ENCODE results near the gene EPHB2.

GRCh38 chr1:22816803-22817202 is 106.2 kb downstream of the EPHB2 start:
- TF ChIP-seq, protein P1, sequence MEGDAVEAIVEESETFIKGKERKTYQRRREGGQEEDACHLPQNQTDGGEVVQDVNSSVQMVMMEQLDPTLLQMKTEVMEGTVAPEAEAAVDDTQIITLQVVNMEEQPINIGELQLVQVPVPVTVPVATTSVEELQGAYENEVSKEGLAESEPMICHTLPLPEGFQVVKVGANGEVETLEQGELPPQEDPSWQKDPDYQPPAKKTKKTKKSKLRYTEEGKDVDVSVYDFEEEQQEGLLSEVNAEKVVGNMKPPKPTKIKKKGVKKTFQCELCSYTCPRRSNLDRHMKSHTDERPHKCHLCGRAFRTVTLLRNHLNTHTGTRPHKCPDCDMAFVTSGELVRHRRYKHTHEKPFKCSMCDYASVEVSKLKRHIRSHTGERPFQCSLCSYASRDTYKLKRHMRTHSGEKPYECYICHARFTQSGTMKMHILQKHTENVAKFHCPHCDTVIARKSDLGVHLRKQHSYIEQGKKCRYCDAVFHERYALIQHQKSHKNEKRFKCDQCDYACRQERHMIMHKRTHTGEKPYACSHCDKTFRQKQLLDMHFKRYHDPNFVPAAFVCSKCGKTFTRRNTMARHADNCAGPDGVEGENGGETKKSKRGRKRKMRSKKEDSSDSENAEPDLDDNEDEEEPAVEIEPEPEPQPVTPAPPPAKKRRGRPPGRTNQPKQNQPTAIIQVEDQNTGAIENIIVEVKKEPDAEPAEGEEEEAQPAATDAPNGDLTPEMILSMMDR (IDR thresholded peaks at IDR 0.05; ENCODE audit: poor library complexity, severe bottlenecking): no peak
- TF ChIP-seq, protein P2, sequence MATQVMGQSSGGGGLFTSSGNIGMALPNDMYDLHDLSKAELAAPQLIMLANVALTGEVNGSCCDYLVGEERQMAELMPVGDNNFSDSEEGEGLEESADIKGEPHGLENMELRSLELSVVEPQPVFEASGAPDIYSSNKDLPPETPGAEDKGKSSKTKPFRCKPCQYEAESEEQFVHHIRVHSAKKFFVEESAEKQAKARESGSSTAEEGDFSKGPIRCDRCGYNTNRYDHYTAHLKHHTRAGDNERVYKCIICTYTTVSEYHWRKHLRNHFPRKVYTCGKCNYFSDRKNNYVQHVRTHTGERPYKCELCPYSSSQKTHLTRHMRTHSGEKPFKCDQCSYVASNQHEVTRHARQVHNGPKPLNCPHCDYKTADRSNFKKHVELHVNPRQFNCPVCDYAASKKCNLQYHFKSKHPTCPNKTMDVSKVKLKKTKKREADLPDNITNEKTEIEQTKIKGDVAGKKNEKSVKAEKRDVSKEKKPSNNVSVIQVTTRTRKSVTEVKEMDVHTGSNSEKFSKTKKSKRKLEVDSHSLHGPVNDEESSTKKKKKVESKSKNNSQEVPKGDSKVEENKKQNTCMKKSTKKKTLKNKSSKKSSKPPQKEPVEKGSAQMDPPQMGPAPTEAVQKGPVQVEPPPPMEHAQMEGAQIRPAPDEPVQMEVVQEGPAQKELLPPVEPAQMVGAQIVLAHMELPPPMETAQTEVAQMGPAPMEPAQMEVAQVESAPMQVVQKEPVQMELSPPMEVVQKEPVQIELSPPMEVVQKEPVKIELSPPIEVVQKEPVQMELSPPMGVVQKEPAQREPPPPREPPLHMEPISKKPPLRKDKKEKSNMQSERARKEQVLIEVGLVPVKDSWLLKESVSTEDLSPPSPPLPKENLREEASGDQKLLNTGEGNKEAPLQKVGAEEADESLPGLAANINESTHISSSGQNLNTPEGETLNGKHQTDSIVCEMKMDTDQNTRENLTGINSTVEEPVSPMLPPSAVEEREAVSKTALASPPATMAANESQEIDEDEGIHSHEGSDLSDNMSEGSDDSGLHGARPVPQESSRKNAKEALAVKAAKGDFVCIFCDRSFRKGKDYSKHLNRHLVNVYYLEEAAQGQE (IDR thresholded peaks at IDR 0.05; ENCODE audit: borderline replicate concordance): no peak
- TF ChIP-seq EZH2 (IDR thresholded peaks at IDR 0.05; ENCODE audit: borderline replicate concordance, insufficient read depth, low read length, poor library complexity, severe bottlenecking): no peak
- no peak for TF ChIP-seq POLR2AphosphoS5 (IDR thresholded peaks at IDR 0.05)
- TF ChIP-seq SMC3 (conservative IDR thresholded peaks at IDR 0.05; ENCODE audit: poor library complexity): no peak
